Measurements from ENCODE around the gene PITPNC1.
"Not testable (repeated sequence)": the region's sequence is repeated elsewhere in the genome, so short reads cannot be mapped to it uniquely, and the experiment has no call there.

The PITPNC1 gene

DNA sequence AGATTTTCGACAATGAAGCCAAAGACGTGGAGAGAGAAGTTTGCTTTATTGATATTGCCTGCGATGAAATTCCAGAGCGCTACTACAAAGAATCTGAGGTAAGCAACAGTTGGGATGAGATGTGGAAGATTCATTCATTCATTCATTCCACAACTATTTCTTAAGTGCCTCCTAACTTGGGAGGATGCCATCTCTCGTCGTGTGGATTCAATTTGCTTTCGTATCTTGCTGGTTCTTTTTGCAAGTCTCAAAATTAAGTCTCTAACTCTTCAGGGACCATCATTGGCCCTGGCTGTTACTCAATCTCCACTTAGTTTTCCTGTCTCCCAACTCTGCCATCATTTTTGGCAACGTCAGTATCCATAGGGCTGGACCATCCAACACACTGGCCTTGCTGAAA is 255.1 kb downstream of the PITPNC1 start:
- DNase-seq: no peak

DNA sequence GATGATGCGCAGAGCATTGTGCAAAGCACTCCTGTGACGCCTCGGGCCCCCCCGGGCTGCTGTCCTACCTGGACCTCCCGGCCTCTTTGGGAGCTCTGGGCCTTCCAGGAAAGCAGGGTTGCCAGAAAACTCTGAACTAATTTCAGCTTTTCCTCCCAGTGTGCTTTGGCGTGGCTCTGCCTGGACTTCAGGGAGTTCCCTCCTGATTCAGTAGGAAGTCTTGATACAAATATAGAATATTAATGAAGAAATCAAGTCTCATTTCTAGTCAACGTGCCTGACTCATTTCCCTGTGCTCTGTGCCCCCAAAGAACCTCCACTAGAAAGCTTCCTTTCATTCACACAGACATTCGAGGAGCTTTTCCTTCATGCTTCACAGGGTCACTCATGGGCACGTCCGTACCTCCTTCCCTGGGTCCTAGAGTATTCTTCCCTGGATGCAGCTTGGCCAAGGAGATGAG is 256.7 kb downstream of the PITPNC1 start:
- no peak for DNase-seq

DNA sequence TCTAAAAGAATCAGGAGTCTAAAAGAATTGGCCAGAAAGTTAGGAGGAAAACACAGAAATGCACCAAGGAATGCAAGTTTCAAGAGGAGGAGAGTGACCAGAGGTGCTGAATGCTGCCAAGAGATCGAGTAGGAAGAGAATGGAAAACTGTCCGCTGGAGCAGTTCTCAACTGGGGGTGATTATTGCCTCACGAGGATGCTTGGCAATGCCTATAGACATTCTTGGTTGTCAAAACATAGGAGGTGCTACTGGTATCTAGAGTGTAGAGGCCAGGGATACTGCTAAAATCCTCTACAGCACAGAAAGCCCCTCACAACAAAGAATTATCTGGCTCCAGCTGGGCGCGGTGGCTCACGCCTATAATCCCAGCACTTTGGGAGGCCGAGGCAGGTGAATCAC is 258.6 kb downstream of the PITPNC1 start:
- DNase-seq: no peak

DNA sequence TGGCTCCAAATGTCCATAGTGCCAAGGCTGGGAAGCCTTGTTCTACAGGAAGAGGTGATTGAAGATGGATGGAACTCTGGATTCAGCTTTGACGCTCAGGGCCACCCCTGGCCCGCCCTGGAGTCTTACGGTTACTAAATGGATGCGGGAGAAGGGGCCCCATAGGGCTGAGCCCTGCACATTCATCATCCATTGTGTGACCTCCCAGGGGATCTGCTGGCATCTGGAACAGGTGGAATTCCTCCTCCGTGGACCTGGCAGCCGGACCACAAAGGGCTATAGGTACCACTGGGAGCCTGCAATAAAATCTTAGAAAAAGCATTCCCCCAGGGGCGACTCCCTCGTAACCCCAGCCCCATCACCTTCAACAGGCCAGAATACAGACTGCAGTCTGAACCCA is 259.2 kb downstream of the PITPNC1 start:
- DNase-seq: no peak

DNA sequence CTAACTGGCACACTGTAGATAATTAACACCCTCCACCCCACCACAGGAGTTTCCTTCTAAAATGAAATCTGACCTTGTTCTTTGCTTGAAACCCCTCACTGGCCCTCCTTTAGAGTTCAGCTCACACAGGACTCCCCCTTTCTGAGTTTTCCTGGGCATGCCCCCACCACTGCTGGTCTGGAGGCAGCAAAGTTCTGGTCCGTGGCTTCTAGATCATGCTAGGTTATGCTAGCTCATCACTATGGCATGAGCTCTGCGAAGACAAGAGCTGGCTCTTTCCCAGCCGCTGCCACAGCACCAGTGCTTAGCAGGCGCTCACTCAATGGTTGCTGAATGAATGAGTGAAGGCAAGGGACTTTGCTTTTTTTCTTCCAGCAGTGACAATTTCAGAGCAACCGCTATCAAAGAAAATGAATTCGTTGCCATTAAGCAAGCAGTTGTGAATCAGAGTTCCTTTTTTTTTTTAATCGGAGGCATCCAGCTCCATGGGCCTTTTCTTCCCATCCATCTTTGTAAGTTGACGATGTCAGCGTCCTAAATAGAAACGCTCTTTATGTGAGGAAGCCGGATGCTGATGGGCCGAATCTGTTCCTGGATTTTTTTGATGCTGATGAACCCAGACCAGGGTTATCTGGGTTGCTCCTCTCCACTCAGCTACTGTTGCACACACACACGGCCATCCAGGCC is 259.9 kb downstream of the PITPNC1 start:
- DNase-seq: no peak

DNA sequence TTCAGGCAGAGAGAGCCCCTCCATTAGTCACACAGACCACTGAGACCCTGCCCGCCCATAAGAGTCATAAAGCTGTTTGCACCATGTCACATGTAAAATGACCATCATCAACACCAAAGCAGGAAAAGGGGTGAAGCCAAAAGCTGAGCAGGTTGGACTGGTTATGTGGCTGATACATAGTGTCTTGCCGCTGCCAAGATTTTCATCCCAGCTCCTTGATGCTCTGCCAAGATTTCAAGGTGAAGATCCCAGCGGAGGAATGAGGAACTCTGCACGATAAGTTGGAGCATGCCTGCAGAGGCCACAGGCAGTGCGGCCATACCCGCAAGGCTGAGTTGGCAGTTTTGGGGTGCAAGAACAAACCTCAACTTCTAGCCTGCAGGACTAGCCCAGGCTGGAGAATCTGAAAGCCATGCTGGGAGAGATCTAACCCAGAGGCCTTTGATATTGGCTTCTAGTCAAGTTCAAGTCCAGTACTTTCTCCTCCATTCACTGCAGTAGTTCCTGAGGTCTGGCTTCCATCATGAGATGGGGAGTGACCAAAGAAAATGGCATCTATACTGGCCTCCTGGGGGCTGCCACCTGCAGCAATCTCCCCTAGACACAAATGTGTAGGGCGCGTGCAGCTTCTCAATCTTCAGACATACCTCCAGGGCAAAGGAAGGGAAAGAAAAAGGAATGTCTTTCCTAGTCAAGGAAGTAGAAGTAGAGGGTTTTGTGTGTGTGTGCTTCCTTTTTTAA is 261.0 kb downstream of the PITPNC1 start:
- DNase-seq: no peak

DNA sequence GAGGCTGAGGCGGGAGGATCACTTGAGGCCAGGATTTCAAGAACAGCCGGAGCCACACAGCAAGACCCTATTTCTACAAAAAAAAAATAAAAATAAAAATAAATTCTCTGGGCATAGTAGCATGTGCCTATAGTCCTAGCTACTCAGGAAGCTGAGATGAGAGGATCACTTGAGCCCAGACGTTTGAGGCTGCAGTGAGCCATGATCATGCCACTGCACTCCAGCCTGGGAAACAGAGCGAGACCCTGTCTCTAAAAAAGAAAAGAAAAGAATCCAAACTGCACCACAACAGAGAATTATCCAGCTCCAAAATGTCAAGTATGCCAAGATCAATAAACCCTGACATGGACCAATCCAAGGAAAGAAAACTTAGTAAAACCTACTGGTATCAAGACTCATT is 261.8 kb downstream of the PITPNC1 start:
- DNase-seq: no peak

DNA sequence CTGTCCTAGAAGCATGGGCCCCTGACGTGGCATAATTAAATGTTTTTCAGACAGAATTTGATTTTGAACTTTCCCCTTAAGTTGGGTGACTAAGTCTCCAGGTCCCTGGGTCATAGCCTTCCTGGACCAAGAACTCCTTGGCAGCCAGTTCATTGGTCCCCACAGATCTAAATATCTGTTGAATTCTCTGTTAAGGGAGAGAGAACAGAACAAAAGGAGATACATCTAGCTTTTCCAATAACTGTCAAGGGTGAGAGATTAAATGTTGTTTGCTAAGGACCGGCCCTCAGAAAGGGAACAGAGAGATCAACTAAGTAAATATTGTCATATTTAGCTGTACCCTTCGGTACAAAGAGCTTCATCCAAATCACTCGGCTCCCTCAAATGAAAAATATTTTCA is 262.5 kb downstream of the PITPNC1 start:
- no peak for DNase-seq

DNA sequence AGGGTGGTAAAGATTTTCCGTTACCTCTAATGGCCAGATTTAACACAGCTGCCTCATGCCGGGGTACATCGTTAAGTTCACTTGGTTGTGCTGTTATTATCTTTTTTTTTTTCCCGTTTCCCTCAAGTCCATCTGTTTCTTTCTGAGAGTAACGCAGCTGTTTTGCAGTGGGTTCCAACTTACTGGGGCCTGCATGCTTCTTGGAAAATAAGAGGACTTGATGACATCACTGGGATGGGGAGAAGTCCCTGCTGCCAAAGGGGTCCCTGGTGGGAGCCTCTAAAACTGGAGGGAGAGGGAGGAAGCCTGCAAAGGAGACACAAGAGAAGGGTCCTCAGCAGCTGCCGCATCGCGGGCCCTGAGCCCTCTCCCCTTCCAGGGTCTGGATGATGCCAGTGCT is 262.9 kb downstream of the PITPNC1 start:
- no peak for DNase-seq

DNA sequence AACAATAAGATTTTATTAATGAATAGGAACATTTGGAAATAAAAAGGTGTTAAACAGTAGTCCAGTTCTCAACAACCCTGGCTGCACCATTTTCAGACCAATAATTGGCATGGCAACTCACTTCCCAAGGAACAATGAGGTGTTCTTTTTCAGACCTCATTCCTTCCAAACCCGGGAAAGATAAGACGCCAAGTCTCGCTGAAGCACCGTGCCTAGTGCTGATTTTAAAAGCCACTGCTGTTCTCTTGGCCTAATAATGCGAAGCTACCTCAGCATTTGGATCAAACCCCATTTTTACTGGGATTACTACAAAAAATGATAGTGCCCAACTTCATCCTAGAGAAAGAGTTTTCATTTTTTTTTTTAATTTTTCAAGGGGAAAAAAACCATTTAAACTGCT is 265.4 kb downstream of the PITPNC1 start:
- DNase-seq: no peak

DNA sequence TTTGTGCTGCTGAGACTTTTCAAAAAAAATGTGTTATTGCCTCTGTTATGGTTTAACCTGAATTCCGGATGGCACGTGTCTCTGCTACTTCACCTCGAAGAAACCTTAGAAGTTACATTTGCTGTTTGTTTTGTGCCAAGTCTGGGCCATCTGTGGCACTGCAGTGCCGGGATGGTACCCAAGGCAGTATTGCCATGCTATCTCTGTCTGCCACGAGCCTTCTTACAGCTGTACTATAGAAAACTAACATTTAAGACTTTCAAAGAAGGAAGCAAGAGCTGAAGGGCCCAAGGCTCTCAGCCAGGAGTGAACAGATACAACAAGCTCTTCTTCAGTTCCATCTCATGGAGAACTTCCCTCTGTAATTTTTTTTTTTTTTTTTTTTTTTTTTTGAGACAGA is 267.0 kb downstream of the PITPNC1 start:
- no peak for DNase-seq

DNA sequence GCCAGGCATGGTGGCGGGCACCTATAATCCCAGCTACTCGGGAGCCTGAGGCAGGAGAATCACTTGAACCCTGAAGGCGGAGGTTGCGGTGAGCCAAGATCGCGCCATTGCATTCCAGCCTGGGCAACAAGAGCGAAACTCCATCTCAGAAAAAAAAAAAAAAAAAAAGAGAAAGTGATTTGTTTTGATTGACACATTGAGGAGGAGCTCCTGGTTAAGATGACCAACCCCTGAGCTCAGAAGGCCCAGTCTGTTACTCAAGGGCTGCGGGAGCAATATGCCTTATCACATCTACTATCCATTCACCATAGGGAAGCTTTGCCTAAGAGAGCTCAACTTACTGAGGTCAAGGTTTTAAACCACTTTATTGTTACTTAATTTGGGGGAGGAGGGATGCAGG is 268.1 kb downstream of the PITPNC1 start:
- not testable (repeated sequence) for DNase-seq

DNA sequence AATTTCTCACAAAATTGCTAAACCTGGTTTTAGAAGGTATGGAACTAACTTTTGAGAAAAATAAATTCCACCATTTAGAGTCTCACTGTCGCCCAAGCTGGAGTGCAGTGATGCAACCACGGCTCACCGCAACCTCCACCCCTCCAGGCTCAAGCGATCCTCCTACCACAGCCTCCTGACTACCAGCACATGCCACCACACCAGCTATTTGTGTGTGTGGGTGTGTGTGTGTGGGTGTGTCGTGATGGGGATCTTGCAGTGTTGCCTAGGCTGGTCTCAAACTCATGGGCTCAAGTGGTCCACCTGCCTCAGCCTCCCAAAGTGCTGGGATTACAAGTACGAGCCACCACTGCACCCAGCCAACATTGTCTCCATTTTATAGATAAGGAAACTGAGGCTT is 269.4 kb downstream of the PITPNC1 start:
- no peak for DNase-seq

DNA sequence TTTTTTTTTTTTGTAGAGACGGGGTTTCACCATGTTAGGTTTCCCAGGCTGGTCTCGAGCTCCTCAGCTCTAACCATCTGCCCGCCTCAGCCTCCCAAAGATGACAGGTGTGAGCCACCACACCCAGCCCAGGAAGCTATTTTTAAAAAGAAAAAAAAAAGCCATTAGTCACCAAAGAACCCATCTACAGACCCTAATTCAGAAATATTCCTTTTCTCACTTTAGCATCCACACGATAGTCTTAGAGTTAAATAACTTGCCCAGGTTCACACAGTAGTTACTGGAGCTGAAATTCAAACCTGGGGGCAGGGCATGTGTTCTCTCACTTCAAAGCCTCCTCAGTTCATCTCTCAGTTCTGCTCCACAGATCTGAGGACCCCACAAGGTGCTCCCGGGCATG is 270.4 kb downstream of the PITPNC1 start:
- no peak for DNase-seq

DNA sequence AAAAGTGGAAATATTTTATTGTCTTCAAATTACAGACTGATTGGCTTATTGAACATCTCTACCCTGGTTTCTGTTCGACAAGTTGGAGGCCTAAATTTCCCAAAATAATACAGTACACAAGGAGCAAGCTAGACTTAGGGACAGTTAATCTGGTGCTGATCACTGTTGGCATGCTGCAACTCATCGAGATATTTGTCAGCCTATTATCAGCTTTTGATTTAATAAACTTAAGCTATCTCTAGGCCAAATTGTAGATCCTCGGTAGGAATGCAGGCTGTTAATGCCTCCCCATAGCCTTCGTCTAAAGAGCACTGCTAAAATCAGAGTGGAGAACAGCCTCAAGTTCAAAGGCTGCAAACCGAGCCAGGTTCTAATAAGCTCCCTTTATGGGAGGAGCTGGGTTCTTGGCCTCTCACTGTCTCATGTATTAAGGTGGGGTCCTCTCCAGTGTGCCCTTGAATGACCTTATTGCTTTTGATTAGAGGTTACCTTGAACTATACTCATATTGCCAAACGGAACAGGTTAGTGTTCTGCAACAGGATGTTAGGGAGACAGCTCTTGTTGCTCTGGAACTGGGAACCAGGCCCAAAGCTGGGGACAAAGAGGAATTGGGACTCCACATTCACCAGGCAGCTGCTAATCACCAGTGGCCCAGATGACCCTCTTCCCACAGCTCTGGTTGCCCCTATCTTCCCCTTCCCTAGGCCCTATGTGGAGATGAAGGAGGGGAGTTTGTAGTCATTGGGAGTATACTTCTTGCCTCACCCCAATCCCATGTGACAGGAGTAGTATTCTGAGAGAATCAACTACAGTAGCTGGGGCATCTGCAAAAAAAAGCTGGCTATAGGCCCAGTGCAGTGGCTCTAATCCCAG is 271.2 kb downstream of the PITPNC1 start:
- DNase-seq: no peak

DNA sequence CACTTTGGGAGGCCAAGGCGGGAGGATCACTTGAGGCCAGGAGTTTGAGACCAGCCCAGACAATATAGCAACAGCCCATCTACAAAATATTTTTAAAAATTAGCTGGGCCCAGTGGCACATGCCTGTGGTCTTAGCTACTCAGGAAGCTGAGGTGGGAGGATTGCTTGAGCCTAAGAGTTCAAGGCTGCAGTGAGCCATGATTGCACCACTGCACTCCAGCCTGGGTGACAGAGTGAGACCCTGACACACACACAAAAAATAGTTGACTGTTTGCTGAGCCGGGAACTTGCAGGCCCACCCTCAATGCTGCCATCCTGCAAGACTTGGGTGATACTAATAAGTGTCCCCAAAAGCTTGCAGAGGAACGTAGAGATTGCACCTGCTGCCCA is 271.8 kb downstream of the PITPNC1 start:
- not testable (repeated sequence) for DNase-seq

DNA sequence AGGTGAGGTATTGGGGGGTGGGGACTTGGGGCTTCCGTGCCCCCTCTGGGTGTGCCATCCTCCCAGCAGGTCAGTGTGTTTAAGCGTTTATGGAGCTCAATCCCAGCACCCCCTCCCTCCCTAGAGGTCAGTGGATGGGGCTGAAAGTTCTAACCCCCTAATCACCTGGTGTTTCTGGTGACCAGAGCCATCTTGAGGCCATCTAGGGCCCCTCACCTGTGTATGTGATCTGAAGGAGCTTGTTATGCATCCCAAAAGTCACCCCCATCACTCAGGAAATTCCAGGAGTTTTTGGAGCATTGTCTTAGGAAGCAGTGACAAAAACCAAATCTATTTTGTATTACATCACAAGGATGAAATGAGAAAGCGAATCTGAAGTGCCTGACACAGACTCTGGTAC is 272.8 kb downstream of the PITPNC1 start:
- no peak for DNase-seq

DNA sequence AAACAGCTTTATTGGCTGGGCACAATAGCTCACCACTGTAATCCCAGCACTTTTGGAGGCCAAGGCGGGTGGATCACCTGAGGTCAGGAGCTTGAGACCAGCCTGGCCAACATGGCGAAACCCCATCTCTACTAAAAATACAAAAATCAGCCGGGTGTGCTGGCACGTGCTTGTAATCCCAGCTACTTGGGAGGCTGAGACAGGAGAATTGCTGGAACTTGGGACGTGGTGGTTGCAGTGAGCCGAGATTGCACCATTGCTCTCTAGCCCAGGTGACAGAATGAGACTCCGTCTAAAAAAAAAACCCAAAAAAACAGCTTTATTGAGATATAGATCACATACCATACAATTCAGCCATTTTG is 274.1 kb downstream of the PITPNC1 start:
- not testable (repeated sequence) for DNase-seq

DNA sequence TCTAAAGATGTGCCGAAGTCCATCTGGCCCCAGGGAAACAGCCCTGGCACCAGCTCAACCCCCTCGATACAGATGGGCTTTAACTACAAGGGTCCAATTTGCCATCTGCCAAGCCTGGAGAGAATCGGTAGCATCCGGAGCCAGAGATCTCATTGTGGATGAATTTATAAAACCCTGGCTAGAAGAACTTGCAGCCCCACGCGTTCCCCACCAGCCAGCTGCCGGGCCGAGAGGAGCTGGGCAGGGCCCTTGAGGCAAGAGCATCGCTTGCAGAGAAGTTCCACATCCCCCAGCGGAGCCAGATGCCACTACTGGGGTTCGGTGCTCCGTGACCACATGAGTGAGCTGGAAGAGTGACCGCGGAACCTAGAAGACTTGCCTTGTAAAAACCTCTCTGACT is 275.4 kb downstream of the PITPNC1 start:
- DNase-seq: no peak

DNA sequence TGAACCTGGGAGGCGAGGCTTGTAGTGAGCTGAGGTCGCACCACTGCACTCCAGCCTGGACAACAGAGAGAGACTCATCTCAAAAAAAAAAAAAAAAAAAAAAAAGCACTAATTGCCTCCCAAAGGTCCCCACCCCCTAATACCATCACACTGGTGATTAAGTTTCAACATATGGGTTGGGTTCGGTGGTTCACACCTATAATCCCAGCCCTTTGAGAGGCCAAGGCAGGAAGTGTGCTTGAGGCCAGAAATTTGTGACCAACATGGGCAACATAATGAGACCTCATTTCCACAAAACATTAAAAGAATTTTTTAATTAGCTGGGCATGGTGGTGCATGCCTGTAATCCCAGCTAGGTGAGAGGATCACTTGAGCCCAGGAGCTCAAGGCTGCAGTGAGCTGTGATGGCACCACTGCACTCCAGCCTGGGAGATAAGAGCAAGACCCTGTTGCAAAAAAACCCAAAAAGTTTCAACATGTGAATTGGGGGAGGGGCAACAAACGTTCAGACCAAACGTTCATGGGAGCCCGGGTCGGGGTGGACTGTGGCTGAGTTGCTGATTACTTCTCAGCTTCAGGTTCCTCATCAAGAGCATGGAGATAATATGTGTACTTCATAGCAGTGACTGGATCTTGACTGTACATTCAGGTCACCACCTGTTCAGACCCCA is 278.5 kb downstream of the PITPNC1 start:
- no peak for DNase-seq

DNA sequence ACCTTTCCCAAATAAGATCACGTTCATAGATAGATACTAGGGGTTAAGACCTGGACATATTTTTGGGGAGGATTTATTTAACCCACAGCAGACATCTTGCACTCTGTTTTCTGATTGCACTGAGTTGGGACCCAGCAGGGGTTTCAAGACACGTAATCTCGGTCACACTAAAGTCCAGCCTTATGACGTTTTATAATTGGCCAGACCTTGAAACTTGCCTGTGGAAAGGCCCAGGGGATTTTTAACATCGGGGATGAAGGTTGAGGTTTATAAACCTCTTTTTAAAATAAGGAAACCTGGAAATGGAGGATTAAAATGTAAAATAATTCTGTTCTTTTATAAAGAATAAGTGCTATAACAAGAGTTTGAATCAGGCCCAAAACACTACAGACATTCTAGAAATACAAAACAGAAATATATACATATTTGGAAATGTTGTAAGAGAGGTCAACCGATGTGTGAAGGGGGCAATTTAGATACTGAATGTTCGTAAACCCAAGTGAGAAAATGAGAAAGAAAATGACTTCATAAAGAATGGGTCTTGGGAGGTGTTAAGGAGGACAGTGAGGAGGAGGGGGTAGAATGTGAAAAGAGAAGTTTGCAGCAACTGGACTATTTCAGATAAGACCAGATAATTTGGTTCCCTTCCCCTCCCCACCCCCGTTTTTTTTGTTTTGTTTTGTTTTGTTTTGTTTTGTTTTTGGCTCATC is 279.6 kb downstream of the PITPNC1 start:
- DNase-seq: no peak

DNA sequence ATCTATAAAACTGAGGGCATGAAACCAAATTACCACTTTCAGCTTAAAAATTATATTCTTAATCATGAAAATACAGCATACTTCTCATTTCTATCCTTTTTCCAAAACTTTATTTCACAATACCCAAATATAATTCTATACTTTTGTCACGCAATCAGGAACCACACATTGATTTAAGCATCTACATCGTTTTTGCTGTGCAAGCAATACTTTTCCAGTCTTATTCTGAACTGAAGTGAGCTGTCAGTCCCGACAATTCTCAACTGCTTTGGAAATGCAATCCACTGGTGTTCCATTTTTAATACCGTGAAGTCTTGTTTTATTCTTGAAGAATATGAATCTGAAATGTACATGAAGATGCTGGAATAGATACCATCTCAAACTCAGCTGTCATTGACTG is 280.5 kb downstream of the PITPNC1 start:
- DNase-seq: no peak

DNA sequence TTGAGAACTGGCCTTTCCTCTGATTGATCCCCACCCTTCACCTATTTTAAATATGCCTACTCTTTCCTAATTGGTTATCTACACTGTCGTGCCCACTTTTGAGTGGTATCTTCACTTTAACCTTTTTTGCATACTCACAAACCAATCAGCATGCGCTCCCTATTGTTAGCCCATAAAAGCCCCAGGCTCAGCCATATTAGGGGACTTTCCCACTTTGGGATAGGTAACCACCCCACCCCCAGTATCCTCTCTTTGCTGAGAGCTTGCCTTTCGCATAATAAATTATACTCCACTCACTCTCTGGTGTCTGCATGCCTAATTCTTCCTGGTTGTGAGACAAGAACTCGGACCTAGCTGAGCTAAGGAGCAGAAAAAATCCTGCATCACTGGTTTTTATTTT is 281.2 kb downstream of the PITPNC1 start:
- DNase-seq: no peak
